HCT116 (cell line): ENCODE data around the gene DMD. TPM values are rescaled to one million over a fixed set of nuclear protein-coding genes. Genes with fewer than 3 reads are reported as not detected.

Source experiments
- ATAC-seq: fragments of 200-7000 bp; cut with Tn5 transposase; 2 replicates; pipeline ENCODE4 v1.9.1; 2020; ENCODE audit warnings: mild to moderate bottlenecking, moderate library complexity
- BruUV-seq: library from RNA; stranded (reverse); fragments of 400-500 nt; replicated peaks from 2 replicates; lab custom pipeline; 2021; lab: Mats Ljungman, UMichigan
- CTCF ChIA-PET: fragments of 300-600 bp; sonication (Branson Sonifier 250); formaldehyde crosslinking; loops from one replicate; lab custom pipeline; 2021; ENCODE audit warnings: antibody characterized with exemption; lab: Charles Lee
- POLR2A ChIA-PET: fragments of 300-600, 350-600 bp; sonication (Branson Sonifier 250); formaldehyde crosslinking; loops from one replicate; lab custom pipeline; 2021; ENCODE audit warnings: antibody characterized with exemption; lab: Charles Lee
- RAD21 ChIA-PET, 2 experiments: fragments of 300-600 bp; sonication (Branson Sonifier 250); formaldehyde crosslinking; loops; one replicate each; lab custom pipeline; 2023; ENCODE audit warnings: low total read pairs in 2 of 2; ENCODE audit not compliant: uncharacterized antibody in 2 of 2, unreplicated experiment in 2 of 2, low non-redundant PET in 1 of 2; lab: Charles Lee
- DNase-seq: peaks from one replicate; pipeline ENCODE4 v3.0.0-alpha.2; 2010; ENCODE audit warnings: low read depth, low spot score
- H2AFZ ChIP-seq: fragments of 200-600 bp; shearing (Covaris generic), sonication (generic); 2 replicates; pipeline ENCODE4 v1.6.1; 2017; ENCODE audit warnings: low read depth, mixed run types, mixed read lengths, antibody characterized with exemption, low read length; ENCODE audit not compliant: poor library complexity, severe bottlenecking
- H3K27ac ChIP-seq: 2 replicates; pipeline ENCODE4 v1.5.1; 2012; ENCODE audit warnings: low read depth, low read length
- H3K27me3 ChIP-seq: fragments of 200-600 bp; sonication (generic); 2 replicates; pipeline ENCODE4 v1.6.1; 2016; ENCODE audit warnings: mixed run types, low read length, mixed read lengths; ENCODE audit not compliant: insufficient read depth
- H3K36me3 ChIP-seq, 2 experiments: fragments of 200-500 bp in 1 of 2; fragments of 200-600 bp in 1 of 2; sonication (Bioruptor generic) in 1 of 2; sonication (generic) in 1 of 2; 2 replicates each; pipeline versions ENCODE4 v1.5.1 to v1.6.1; 2014 to 2016; ENCODE audit warnings: low read length in 2 of 2, inconsistent platforms in 1 of 2, mixed read lengths in 1 of 2, mixed run types in 1 of 2; ENCODE audit not compliant: insufficient read depth in 2 of 2, control insufficient read depth in 1 of 2
- H3K4me1 ChIP-seq, 2 experiments: fragments of 200-600 bp in 1 of 2; sonication (generic) in 1 of 2; 2 replicates each; pipeline versions ENCODE4 v1.5.1 to v1.6.1; 2012 to 2017; ENCODE audit warnings: low read length in 2 of 2, inconsistent platforms in 1 of 2, mild to moderate bottlenecking in 1 of 2, mixed read lengths in 1 of 2, mixed run types in 1 of 2, moderate library complexity in 1 of 2; ENCODE audit not compliant: insufficient read depth in 2 of 2, control insufficient read depth in 1 of 2
- H3K4me2 ChIP-seq: fragments of 200-600 bp; sonication (generic); 2 replicates; pipeline ENCODE4 v1.6.1; 2017; ENCODE audit warnings: mixed run types, low read length, mixed read lengths
- H3K4me3 ChIP-seq, 2 experiments: fragments of 200-600 bp in 1 of 2; sonication (generic) in 1 of 2; replicated peaks in 1 of 2; 2 replicates each; pipeline ENCODE4 v1.5.1; 2011 to 2016; ENCODE audit warnings: low read length in 2 of 2, control low read depth in 1 of 2, low read depth in 1 of 2, mild to moderate bottlenecking in 1 of 2, mixed read lengths in 1 of 2, mixed run types in 1 of 2
- H3K79me2 ChIP-seq: fragments of 200-600 bp; sonication (generic); 2 replicates; pipeline ENCODE4 v1.6.1; 2017; ENCODE audit warnings: mild to moderate bottlenecking, mixed run types, low read length, moderate library complexity, mixed read lengths; ENCODE audit not compliant: insufficient read depth
- H3K9ac ChIP-seq: fragments of 200-600 bp; sonication (generic); 2 replicates; pipeline ENCODE4 v1.6.1; 2016; ENCODE audit warnings: low read length, mixed read lengths
- H3K9me2 ChIP-seq: fragments of 200-600 bp; sonication (generic), shearing (Covaris generic); 2 replicates; pipeline ENCODE4 v1.6.1; 2017; ENCODE audit warnings: mixed run types, mild to moderate bottlenecking, moderate library complexity; ENCODE audit not compliant: insufficient read depth
- H3K9me3 ChIP-seq, 2 experiments: fragments of 200-500 bp in 1 of 2; fragments of 200-600 bp in 1 of 2; sonication (Bioruptor generic) in 1 of 2; sonication (generic) in 1 of 2; 2 replicates each; pipeline ENCODE4 v1.6.1; 2014 to 2017; ENCODE audit warnings: low read length in 2 of 2, mixed read lengths in 2 of 2, inconsistent platforms in 1 of 2, low read depth in 1 of 2, mild to moderate bottlenecking in 1 of 2, mixed run types in 1 of 2, moderate library complexity in 1 of 2; ENCODE audit not compliant: control insufficient read depth in 1 of 2, insufficient read depth in 1 of 2
- H4K20me1 ChIP-seq: fragments of 200-600 bp; sonication (generic), shearing (Covaris generic); 2 replicates; pipeline ENCODE4 v1.6.1; 2017; ENCODE audit warnings: mixed run types, mild to moderate bottlenecking, moderate library complexity; ENCODE audit not compliant: insufficient read depth
- ATF3 ChIP-seq: IDR thresholded peaks from 2 replicates; pipeline ENCODE4 v1.6.1; 2012
- CBX3 ChIP-seq: IDR thresholded peaks from 2 replicates; pipeline ENCODE4 v1.6.1; 2012; ENCODE audit warnings: low read depth
- CEBPB ChIP-seq: IDR thresholded peaks from 2 replicates; pipeline ENCODE4 v1.6.1; 2012; ENCODE audit warnings: low read depth
- EGR1 ChIP-seq: IDR thresholded peaks from 2 replicates; pipeline ENCODE4 v1.6.1; 2012; ENCODE audit warnings: low read depth
- ELF1 ChIP-seq: IDR thresholded peaks from 2 replicates; pipeline ENCODE4 v1.6.1; 2012; ENCODE audit warnings: low read depth, borderline replicate concordance
- EZH2 ChIP-seq: fragments of 200-600 bp; sonication (generic); IDR thresholded peaks from 2 replicates; pipeline ENCODE4 v1.6.1; 2017; ENCODE audit warnings: antibody characterized with exemption, mixed run types
- EZH2phosphoT487 ChIP-seq: fragments of 200-600 bp; IDR thresholded peaks from 2 replicates; pipeline ENCODE4 v1.6.1; 2018; ENCODE audit warnings: antibody characterized with exemption, borderline replicate concordance
- FOSL1 ChIP-seq: IDR thresholded peaks from 2 replicates; pipeline ENCODE4 v1.6.1; 2012; ENCODE audit warnings: low read depth
- JUND ChIP-seq: IDR thresholded peaks from 2 replicates; pipeline ENCODE4 v1.6.1; 2012
- MAX ChIP-seq: IDR thresholded peaks from 2 replicates; pipeline ENCODE4 v1.6.1; 2012
- POLR2A ChIP-seq: IDR thresholded peaks from 2 replicates; pipeline ENCODE4 v1.7.0; 2011; ENCODE audit warnings: borderline replicate concordance; ENCODE audit not compliant: insufficient read depth, insufficient read length; ENCODE audit errors: extremely low read depth
- POLR2AphosphoS5 ChIP-seq: IDR thresholded peaks from 2 replicates; pipeline ENCODE4 v1.6.1; 2011; ENCODE audit warnings: mild to moderate bottlenecking, low read depth, low read length, moderate library complexity
- RAD21 ChIP-seq: IDR thresholded peaks from 2 replicates; pipeline ENCODE4 v1.6.1; 2012; ENCODE audit warnings: low read depth, mild to moderate bottlenecking
- REST ChIP-seq: IDR thresholded peaks from 2 replicates; pipeline ENCODE4 v1.6.1; 2012; ENCODE audit warnings: low read depth
- SIN3A ChIP-seq: IDR thresholded peaks from 2 replicates; pipeline ENCODE4 v1.6.1; 2012; ENCODE audit warnings: low read depth
- SP1 ChIP-seq: IDR thresholded peaks from 2 replicates; pipeline ENCODE4 v1.6.1; 2012; ENCODE audit warnings: low read depth
- ZBTB33 ChIP-seq: IDR thresholded peaks from 2 replicates; pipeline ENCODE4 v1.6.1; 2011; ENCODE audit warnings: mild to moderate bottlenecking, low read length, moderate library complexity; ENCODE audit not compliant: insufficient replicate concordance; ENCODE audit errors: extremely low read depth
- ZFX ChIP-seq: fragments of 450-650 bp; IDR thresholded peaks from 2 replicates; pipeline ENCODE4 v1.6.1; 2017
- ZNF274 ChIP-seq: fragments of 200-500 bp; sonication (Bioruptor generic); IDR thresholded peaks from 2 replicates; pipeline ENCODE4 v1.6.1; 2014; ENCODE audit warnings: mild to moderate bottlenecking, low read depth, low read length, inconsistent platforms
- intact Hi-C: fragments of 100-400 bp; cut with micrococcal nuclease; formaldehyde crosslinking; loops from 2 replicates; pipeline ENCODE4 v1.10.0; 2022
- total RNA-seq: library from RNA; stranded (reverse); gene quantifications from one replicate; pipeline ENCODE4 v1.2.1, GENCODE V29; 2021; ENCODE audit not compliant: unreplicated experiment

Gene DMD
- total RNA-seq, 1 experiment from 2014 or later: 0.05 TPM

GRCh38 chrX:32774966-32775365 is 436.4 kb downstream of the DMD start:
- Histone ChIP-seq H3K79me2 (no peaks in the 10 kb centered on the region), H3K4me1 (no peaks in the 10 kb centered on the region), H3K4me3 (no peak overlapping the region), H3K36me3 (no peaks in the 10 kb centered on the region)
- CTCF ChIA-PET: no interaction called here
- intact Hi-C loops: no loop called here
- RAD21 ChIA-PET: no interaction called here
- TF ChIP-seq POLR2AphosphoS5 (no peak), MAX (no peak), EGR1 (no peak), JUND (no peak), FOSL1 (no peak), SIN3A (no peak), CEBPB (no peak), RAD21 (no peak), ZFX (no peak), POLR2A (no peak), CBX3 (no peak), EZH2 (no peak), ZNF274 (no peak), EZH2phosphoT487 (no peak)
- TF ChIP-seq, all 23 proteins: peak for 0
- Histone ChIP-seq H3K27ac (no peak overlapping the region), H3K9ac (no peak overlapping the region), H3K4me2 (no peak overlapping the region), H4K20me1 (no peaks in the 10 kb centered on the region), H3K9me2 (no peaks in the 10 kb centered on the region), H2AFZ (no peak overlapping the region), H3K27me3 (no peaks in the 10 kb centered on the region), H3K9me3 (no peaks in the 10 kb centered on the region)
- POLR2A ChIA-PET: no interaction called here
- DNase-seq (no peak), ATAC-seq (no peak)
- BruUV-seq: no TSS peak

GRCh38 chrX:32749070-32749469 is 462.3 kb downstream of the DMD start:
- H3K4me1 ChIP-seq: no peaks in the 10 kb centered on the region
- RAD21 ChIA-PET: no interaction called here
- H3K36me3 ChIP-seq: no peaks in the 10 kb centered on the region
- H3K79me2 ChIP-seq: no peaks in the 10 kb centered on the region
- H3K27ac ChIP-seq: no peak overlapping the region
- H3K9me3 ChIP-seq: no peaks in the 10 kb centered on the region
- H3K9ac ChIP-seq: no peak overlapping the region
- POLR2A ChIA-PET: no interaction called here
- no peak overlapping the region for H3K4me2 ChIP-seq
- no peak for DNase-seq
- no peaks in the 10 kb centered on the region for H3K9me2 ChIP-seq
- CTCF ChIA-PET: no interaction called here
- no peak overlapping the region for H2AFZ ChIP-seq
- H4K20me1 ChIP-seq: no peaks in the 10 kb centered on the region
- ATAC-seq: no peak
- BruUV-seq: no TSS peak
- no peak overlapping the region for H3K4me3 ChIP-seq
- intact Hi-C loops: no loop called here
- H3K27me3 ChIP-seq: no peaks in the 10 kb centered on the region
- TF ChIP-seq EZH2phosphoT487: no peak
- TF ChIP-seq EZH2: no peak
- TF ChIP-seq EGR1: no peak
- TF ChIP-seq REST: no peak
- TF ChIP-seq ZBTB33: no peak
- TF ChIP-seq SIN3A: no peak
- TF ChIP-seq ELF1: no peak
- TF ChIP-seq SP1: no peak
- TF ChIP-seq ATF3: no peak
